ENCODE measurements around the gene SLC5A11.

DNA sequence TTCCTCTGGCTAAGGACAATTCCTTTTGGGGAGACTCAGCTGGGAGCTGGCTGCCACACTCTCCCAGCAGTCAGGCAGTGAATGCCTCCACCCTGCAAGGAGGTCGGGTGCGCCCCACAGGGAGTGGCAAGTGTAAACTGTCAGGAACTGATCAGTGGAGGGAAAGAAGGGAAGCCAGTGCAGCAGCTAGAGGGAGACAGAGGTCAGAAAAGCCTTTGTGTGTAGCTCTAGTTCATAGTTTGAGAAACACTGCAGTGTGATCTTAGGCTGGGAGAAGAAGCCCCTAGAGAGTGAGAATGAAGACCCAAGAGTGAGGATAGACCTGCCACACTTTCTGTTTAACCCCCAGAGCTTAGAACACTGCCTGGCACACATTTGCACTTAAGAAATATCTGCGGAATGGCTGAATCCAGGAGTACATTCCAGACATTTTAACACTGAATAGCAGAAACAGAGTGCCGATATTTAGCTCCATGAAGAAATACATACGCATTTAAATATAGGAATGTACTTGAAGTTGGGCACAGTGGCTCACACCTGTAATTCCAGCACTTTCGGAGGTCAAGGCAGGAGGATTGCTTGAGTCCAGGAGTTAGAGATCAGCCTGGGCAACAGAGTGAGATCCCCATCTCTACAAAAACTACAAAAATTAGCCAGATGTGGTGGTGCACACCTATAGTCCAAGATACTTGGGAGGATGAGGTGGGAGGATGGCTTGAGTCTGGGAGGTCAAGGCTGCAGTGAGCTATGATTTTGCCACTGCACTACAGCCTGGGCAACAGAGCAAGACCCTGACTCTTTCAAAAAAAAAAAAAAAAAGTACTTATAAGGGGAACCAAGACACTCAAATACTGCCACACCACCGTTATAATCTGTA, 11.1 kb upstream of the SLC5A11 start:
- TF ChIP-seq PATZ1 (CRISPR knock-in tag; IDR thresholded peaks at IDR 0.05; ENCODE audit: borderline replicate concordance) (no peak), ARNTL (CRISPR knock-in tag; IDR thresholded peaks at IDR 0.05; ENCODE audit: borderline replicate concordance, low read depth) (no peak), RARB (CRISPR knock-in tag; IDR thresholded peaks at IDR 0.05) (no peak), PPARA (CRISPR knock-in tag; IDR thresholded peaks at IDR 0.05; ENCODE audit: borderline replicate concordance) (no peak), TCF4 (CRISPR knock-in tag; IDR thresholded peaks at IDR 0.05; ENCODE audit: borderline replicate concordance) (no peak), POU6F1 (CRISPR knock-in tag; IDR thresholded peaks at IDR 0.05; ENCODE audit: borderline replicate concordance, low read depth) (no peak), CSRNP3 (CRISPR knock-in tag; IDR thresholded peaks at IDR 0.05) (no peak), ZFP30 (CRISPR knock-in tag; IDR thresholded peaks at IDR 0.05) (no peak), ZFP3 (CRISPR knock-in tag; IDR thresholded peaks at IDR 0.05) (no peak)
